HL-60 (cell line): ENCODE results near the gene IL13.

Experiments
- DNase-seq, 2 experiments: peaks; one replicate each; pipeline ENCODE4 v3.0.0-alpha.2; 2010 to 2020; ENCODE audit warnings: low read depth in 1 of 2, low spot score in 1 of 2
- H3K27ac ChIP-seq: fragments of 250-450 bp; sonication (Bioruptor Pico); replicated peaks from 2 replicates; pipeline ENCODE4 v1.5.1; 2020; ENCODE audit warnings: mild to moderate bottlenecking, moderate library complexity
- H3K27me3 ChIP-seq: fragments of 250-450 bp; sonication (Bioruptor Pico); 2 replicates; pipeline ENCODE4 v1.5.1; 2021; ENCODE audit warnings: mild to moderate bottlenecking, moderate library complexity; ENCODE audit not compliant: insufficient read depth, poor library complexity, severe bottlenecking
- H3K4me3 ChIP-seq: replicated peaks from 2 replicates; pipeline ENCODE4 v1.5.1; 2011; ENCODE audit warnings: mild to moderate bottlenecking, control low read depth, low read length; ENCODE audit not compliant: insufficient read depth
- GABPA ChIP-seq: IDR thresholded peaks from 2 replicates; pipeline ENCODE4 v1.6.1; 2012; ENCODE audit warnings: low read depth
- POLR2AphosphoS5 ChIP-seq: IDR thresholded peaks from 2 replicates; pipeline ENCODE4 v1.6.1; 2012; ENCODE audit warnings: low read depth
- REST ChIP-seq: IDR thresholded peaks from 2 replicates; pipeline ENCODE4 v1.6.1; 2012; ENCODE audit warnings: low read depth; ENCODE audit not compliant: insufficient replicate concordance
- SPI1 ChIP-seq: IDR thresholded peaks from 2 replicates; pipeline ENCODE4 v1.6.1; 2012; ENCODE audit warnings: low read depth, mild to moderate bottlenecking, borderline replicate concordance
- TF ChIP-seq, protein P1 (sequence below): IDR thresholded peaks from one replicate; pipeline ENCODE4 v1.5.1; 2011; ENCODE audit warnings: low read length, control low read depth, inconsistent platforms; ENCODE audit not compliant: insufficient read depth

IL13 gene

DNA sequence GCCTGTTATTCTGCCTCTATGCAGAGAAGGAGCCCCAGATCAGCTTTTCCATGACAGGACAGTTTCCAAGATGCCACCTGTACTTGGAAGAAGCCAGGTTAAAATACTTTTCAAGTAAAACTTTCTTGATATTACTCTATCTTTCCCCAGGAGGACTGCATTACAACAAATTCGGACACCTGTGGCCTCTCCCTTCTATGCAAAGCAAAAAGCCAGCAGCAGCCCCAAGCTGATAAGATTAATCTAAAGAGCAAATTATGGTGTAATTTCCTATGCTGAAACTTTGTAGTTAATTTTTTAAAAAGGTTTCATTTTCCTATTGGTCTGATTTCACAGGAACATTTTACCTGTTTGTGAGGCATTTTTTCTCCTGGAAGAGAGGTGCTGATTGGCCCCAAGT lies 15.5 kb downstream of the IL13 start:
- Histone ChIP-seq H3K4me3 (no peak overlapping the region), H3K27ac (no peak overlapping the region)

GRCh38 chr5:132673939-132674630 lies 16.1 kb downstream of the IL13 start, which contains the start of gene IL4:
IL4 (plus strand) TSS chr5:132673989; CDS start chr5:132674051, 62 bp downstream.
- Histone ChIP-seq H3K27ac (no peak within 1 kb of the TSS), H3K4me3 (no peak within 1 kb of the TSS), H3K27me3 (no peaks in the 10 kb centered on the region)
- no peak for DNase-seq
- TF ChIP-seq SPI1: no peak
- TF ChIP-seq, protein P1, sequence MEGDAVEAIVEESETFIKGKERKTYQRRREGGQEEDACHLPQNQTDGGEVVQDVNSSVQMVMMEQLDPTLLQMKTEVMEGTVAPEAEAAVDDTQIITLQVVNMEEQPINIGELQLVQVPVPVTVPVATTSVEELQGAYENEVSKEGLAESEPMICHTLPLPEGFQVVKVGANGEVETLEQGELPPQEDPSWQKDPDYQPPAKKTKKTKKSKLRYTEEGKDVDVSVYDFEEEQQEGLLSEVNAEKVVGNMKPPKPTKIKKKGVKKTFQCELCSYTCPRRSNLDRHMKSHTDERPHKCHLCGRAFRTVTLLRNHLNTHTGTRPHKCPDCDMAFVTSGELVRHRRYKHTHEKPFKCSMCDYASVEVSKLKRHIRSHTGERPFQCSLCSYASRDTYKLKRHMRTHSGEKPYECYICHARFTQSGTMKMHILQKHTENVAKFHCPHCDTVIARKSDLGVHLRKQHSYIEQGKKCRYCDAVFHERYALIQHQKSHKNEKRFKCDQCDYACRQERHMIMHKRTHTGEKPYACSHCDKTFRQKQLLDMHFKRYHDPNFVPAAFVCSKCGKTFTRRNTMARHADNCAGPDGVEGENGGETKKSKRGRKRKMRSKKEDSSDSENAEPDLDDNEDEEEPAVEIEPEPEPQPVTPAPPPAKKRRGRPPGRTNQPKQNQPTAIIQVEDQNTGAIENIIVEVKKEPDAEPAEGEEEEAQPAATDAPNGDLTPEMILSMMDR: no peak

More for the DNA sequence above, 15.5 kb downstream of the IL13 start:
- no peak for TF ChIP-seq REST
- no peak for TF ChIP-seq GABPA
- TF ChIP-seq POLR2AphosphoS5: no peak
- no peak for TF ChIP-seq SPI1
- TF ChIP-seq, protein P1: no peak
- H3K27me3 ChIP-seq: no peaks in the 10 kb centered on the region
- no peak for DNase-seq

DNA sequence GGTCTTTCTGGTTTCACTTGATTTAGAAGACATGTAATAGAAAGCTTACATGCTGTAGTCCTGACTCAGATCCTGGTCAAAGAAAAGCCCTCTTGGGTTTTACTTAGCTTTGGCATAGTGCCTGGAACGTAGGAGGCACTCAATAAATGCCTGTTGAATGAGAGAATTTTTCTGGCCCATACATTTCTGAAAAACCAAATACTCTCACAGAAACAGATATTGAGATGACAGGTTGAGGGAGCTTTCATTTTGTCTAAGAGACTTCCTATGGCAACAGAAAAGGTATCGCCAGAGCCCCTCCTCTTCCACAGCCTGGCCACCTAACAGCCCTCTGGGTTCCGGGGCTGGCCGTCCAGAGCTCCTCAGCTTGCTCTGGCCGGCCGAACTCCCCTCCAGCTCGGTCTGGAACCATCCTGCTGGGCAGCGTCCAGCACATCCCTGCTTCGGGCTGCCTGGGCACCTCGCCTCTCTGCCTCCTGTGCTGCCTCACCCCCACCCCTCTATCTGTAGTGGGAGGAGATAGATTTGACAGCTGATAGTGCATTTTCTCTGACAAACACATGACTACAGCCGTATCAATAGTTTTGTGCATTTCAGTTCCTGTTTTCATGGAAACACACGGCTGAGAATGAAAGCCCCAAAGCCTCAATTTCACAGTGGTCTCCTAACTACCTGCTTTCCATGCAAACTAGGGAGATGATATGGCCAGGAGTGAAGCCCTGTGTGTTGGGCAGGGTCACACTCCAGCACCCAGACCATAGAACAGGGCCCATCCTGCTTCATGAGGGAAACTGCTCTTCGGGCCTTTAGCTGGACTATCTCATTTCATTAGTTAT lies 16.9 kb downstream of the IL13 start:
- H3K4me3 ChIP-seq: no peak overlapping the region
- TF ChIP-seq, protein P1: no peak
- TF ChIP-seq SPI1 (no peak), GABPA (no peak), POLR2AphosphoS5 (no peak), REST (no peak)
- H3K27ac ChIP-seq: no peak overlapping the region
- H3K27me3 ChIP-seq: no peaks in the 10 kb centered on the region
- DNase-seq: no peak
